GM12878 (cell line): Measurements from ENCODE around the gene UACA. TPM values are rescaled to one million over a fixed set of nuclear protein-coding genes. Genes with fewer than 3 reads are reported as not detected.

Experiments
- ATAC-seq: fragments of 200-7000 bp; cut with Tn5 transposase; 3 replicates; pipeline ENCODE4 v1.9.1; 2020; ENCODE audit warnings: mild to moderate bottlenecking, moderate library complexity
- BruUV-seq: library from RNA; stranded (reverse); fragments of 400-500 nt; replicated peaks from 2 replicates; lab custom pipeline; 2021; lab: Mats Ljungman, UMichigan
- CTCF ChIA-PET: fragments of 300-600 bp; sonication (Branson Sonifier 250); formaldehyde crosslinking; extraction: SDS; loops from one replicate; lab custom pipeline; 2021; ENCODE audit warnings: inconsistent platforms; lab: Yijun Ruan, JAX
- POLR2A ChIA-PET: fragments of 350-600 bp; formaldehyde crosslinking; extraction: SDS; loops from one replicate; lab custom pipeline; 2021; ENCODE audit warnings: inconsistent platforms; lab: Charles Lee
- RAD21 ChIA-PET: fragments of 300-600 bp; sonication (Branson Sonifier 250); formaldehyde crosslinking; loops from one replicate; lab custom pipeline; 2023; ENCODE audit warnings: antibody characterized with exemption; ENCODE audit not compliant: unreplicated experiment; lab: Charles Lee
- SMC1A ChIA-PET: fragments of 300-600 bp; sonication (Branson Sonifier 250); formaldehyde crosslinking; loops from one replicate; lab custom pipeline; 2023; ENCODE audit not compliant: unreplicated experiment, uncharacterized antibody; lab: Charles Lee
- DNase-seq: peaks from one replicate; pipeline ENCODE4 v3.0.0-alpha.2; 2011; ENCODE audit warnings: low read depth, low spot score
- FAIRE-seq: peaks from 3 replicates; lab custom pipeline; 2011; peaks lifted over from hg19 to GRCh38; lab: Jason Lieb, UNC
- H2AFZ ChIP-seq: 2 replicates; pipeline ENCODE4 v1.6.0; 2011; ENCODE audit warnings: low read depth, low read length, control low read depth; ENCODE audit not compliant: control insufficient read depth
- H3K27ac ChIP-seq: 2 replicates; pipeline ENCODE4 v1.5.1; 2011; ENCODE audit warnings: control low read depth; ENCODE audit not compliant: control insufficient read depth, insufficient read depth
- H3K27me3 ChIP-seq, 2 experiments: replicated peaks in 1 of 2; 2 replicates each; pipeline versions ENCODE4 v1.6.0 to v1.6.1; 2011; ENCODE audit warnings: low read length in 1 of 2; ENCODE audit not compliant: control insufficient read depth in 2 of 2, insufficient read depth in 2 of 2
- H3K36me3 ChIP-seq, 2 experiments: 2 replicates each; pipeline ENCODE4 v1.5.1; 2011; ENCODE audit warnings: low read length in 1 of 2; ENCODE audit not compliant: control insufficient read depth in 2 of 2, insufficient read depth in 2 of 2
- H3K4me1 ChIP-seq: 2 replicates; pipeline ENCODE4 v1.6.1; 2011; ENCODE audit warnings: mild to moderate bottlenecking, low read length, moderate library complexity, mixed read lengths; ENCODE audit not compliant: control insufficient read depth, insufficient read depth
- H3K4me2 ChIP-seq: 2 replicates; pipeline ENCODE4 v1.6.0; 2011; ENCODE audit warnings: control low read depth; ENCODE audit not compliant: control insufficient read depth, insufficient read depth
- H3K4me3 ChIP-seq: fragments of 200-600 bp; sonication (generic); 2 replicates; pipeline ENCODE4 v1.5.1; 2016
- H3K79me2 ChIP-seq: 2 replicates; pipeline ENCODE4 v1.6.0; 2011; ENCODE audit warnings: low read length; ENCODE audit not compliant: control insufficient read depth, insufficient read depth
- H3K9ac ChIP-seq: 2 replicates; pipeline ENCODE4 v1.8.0; 2011; ENCODE audit warnings: low read length, control low read depth, mixed read lengths; ENCODE audit not compliant: control insufficient read depth, insufficient read depth
- H3K9me3 ChIP-seq: replicated peaks from 3 replicates; pipeline ENCODE4 v1.5.1; 2011; ENCODE audit warnings: mild to moderate bottlenecking, low read length; ENCODE audit not compliant: control insufficient read depth, insufficient read depth
- H4K20me1 ChIP-seq: 2 replicates; pipeline ENCODE4 v1.6.0; 2011; ENCODE audit not compliant: control insufficient read depth, insufficient read depth
- ASH2L ChIP-seq: fragments of 300-600, 200-600 bp; sonication (generic); IDR thresholded peaks from 2 replicates; pipeline ENCODE4 v1.6.1; 2017; ENCODE audit warnings: low read depth, mild to moderate bottlenecking, borderline replicate concordance
- ETV6 ChIP-seq, 2 experiments: fragments of 450-650 bp in 1 of 2; IDR thresholded peaks in 1 of 2; conservative IDR thresholded peaks in 1 of 2; 2 replicates each; pipeline ENCODE4 v1.6.1; 2014; ENCODE audit warnings: antibody characterized with exemption in 1 of 2, borderline replicate concordance in 1 of 2, low read depth in 1 of 2, mild to moderate bottlenecking in 1 of 2, moderate library complexity in 1 of 2
- KLF5 ChIP-seq: fragments of 450-650 bp; IDR thresholded peaks from 2 replicates; pipeline ENCODE4 v1.6.1; 2014; ENCODE audit warnings: mild to moderate bottlenecking; ENCODE audit not compliant: partially characterized antibody
- NR2C1 ChIP-seq: fragments of 450-650 bp; IDR thresholded peaks from 2 replicates; pipeline ENCODE4 v1.6.1; 2017; ENCODE audit warnings: antibody characterized with exemption, mild to moderate bottlenecking, moderate library complexity
- PAX5 ChIP-seq: IDR thresholded peaks from 2 replicates; pipeline ENCODE4 v1.6.1; 2011; ENCODE audit warnings: low read depth, low read length, borderline replicate concordance
- RB1 ChIP-seq: fragments of 450-650 bp; formaldehyde crosslinking; IDR thresholded peaks from 2 replicates; pipeline ENCODE4 v1.6.1; 2017; ENCODE audit warnings: mild to moderate bottlenecking, borderline replicate concordance
- RUNX3 ChIP-seq: IDR thresholded peaks from 2 replicates; pipeline ENCODE4 v1.6.1; 2012; ENCODE audit warnings: low read length, inconsistent platforms
- YY1 ChIP-seq: IDR thresholded peaks from 2 replicates; pipeline ENCODE4 v1.6.1; 2011; ENCODE audit warnings: low read depth, mild to moderate bottlenecking, low read length
- ZZZ3 ChIP-seq: IDR thresholded peaks from 2 replicates; pipeline ENCODE4 v1.6.1; 2011; ENCODE audit warnings: low read depth; ENCODE audit not compliant: control insufficient read depth, insufficient read length
- WGBS: methylation state at CpG from one replicate; pipeline ENCODE4 v1.1.6; 2016; ENCODE audit warnings: low lambda C conversion rate; ENCODE audit not compliant: insufficient replicate concordance, insufficient coverage; ENCODE audit errors: missing lambda C conversion rate; 5-methylcytosine and 5-hydroxymethylcytosine counted together
- in situ Hi-C: fragments of 300-500 bp; cut with MboI; formaldehyde crosslinking; loops from 9 replicates; pipeline ENCODE4 v1.14.3; 2018; ENCODE audit warnings: mixed read lengths
- intact Hi-C: fragments of 100-400 bp; cut with micrococcal nuclease; formaldehyde crosslinking; loops from one replicate; pipeline ENCODE4 v1.14.2; 2022; ENCODE audit not compliant: unreplicated experiment
- polyA plus RNA-seq, 11 experiments: library from polyadenylated mRNA; depleted of rRNA in 4 of 11; unstranded in 6 of 11; stranded (reverse) in 5 of 11; fragments of >200 nt; fragmentation: Nextera tagmentation in 4 of 11; fragmentation: Illumina TruSeq in 1 of 11; extraction: Ambion mirVana in 4 of 11; extraction: Trizol in 1 of 11; gene quantifications; 1 replicate in 1 of 11; 2 replicates in 10 of 11; pipeline versions ENCODE4 v1.2.1 to v1.2.3, GENCODE V29; 2011 to 2016; ENCODE audit warnings: inconsistent platforms in 2 of 11, missing spikeins in 2 of 11, low read depth in 1 of 11
- total RNA-seq, 4 experiments: library from RNA; depleted of rRNA in 3 of 4; stranded (reverse); fragments of >200 nt in 3 of 4; fragmentation: Illumina TruSeq in 1 of 4; extraction: Trizol in 1 of 4; gene quantifications; 2 replicates each; pipeline versions ENCODE4 v1.2.1 to v1.2.3, GENCODE V29; 2013 to 2021
- TF ChIP-seq, protein P1 (sequence below): fragments of 450-650 bp; formaldehyde crosslinking; IDR thresholded peaks from 2 replicates; pipeline ENCODE4 v1.4.0; 2022; ENCODE audit warnings: mild to moderate bottlenecking, moderate library complexity
- TF ChIP-seq, protein P2 (sequence below): IDR thresholded peaks from 2 replicates; pipeline ENCODE4 v1.6.1; 2011; ENCODE audit warnings: borderline replicate concordance, low read depth, mild to moderate bottlenecking, moderate library complexity, low read length; ENCODE audit not compliant: insufficient read depth, poor library complexity, severe bottlenecking
- TF ChIP-seq, protein P3 (sequence below): IDR thresholded peaks from 2 replicates; pipeline ENCODE4 v1.6.1; 2011; ENCODE audit warnings: low read depth, low read length, improper control_type of control experiment, borderline replicate concordance

Gene UACA
- total and polyA plus RNA-seq, 10 of the 15 experiments (the other 5 are each of a cell fraction or from before 2014, with no cell fraction given), result 0.30 to 4.0 (median 2.0) TPM

DNA sequence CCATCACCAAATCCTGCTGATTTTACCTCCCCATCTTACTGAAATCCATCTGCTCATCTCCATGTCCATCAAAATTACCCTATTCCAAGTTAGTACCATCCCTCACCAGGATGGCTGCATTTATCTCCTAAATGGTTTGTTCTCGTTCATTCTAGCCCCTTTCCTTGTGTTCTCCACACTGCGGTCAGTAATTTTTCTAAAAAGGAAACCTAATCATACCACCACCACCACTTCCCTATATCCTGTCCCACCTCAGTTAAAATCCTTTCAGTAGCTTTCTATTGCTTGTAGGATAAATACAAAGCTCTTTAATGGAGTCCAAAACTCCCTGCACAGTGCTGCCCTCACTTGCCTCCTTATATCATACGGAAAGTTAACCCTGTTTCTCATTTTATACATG, 51.1 kb downstream of the UACA start (continued):
- TF ChIP-seq PAX5, result no peak
- no peak for TF ChIP-seq YY1
- TF ChIP-seq ASH2L, result no peak
- TF ChIP-seq RUNX3, result no peak

DNA sequence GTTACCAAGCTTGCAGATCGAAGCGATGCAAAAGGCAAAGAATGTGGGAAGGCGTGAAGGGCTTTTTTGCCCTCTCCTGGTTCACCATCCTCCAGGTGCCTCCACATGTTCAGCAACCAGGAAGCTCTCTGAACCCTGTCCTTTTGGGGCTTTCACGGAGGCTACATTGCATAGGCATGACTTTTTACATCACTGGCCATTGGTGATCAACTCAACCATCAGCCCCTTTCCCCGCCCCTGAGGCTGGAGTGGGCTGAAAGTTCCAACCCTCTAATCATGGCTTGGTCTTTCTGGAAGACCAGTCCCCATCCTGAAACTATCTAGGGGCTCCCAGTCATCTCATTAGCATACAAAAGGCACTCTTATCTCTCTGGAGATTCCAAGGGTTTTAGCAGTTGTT, 52.6 kb downstream of the UACA start:
- FAIRE-seq (no peak), ATAC-seq (no peak), DNase-seq (no peak)
- POLR2A ChIA-PET, result no interaction called here
- Histone ChIP-seq H3K4me3 (no peak overlapping the region), H3K79me2 (no peaks in the 10 kb centered on the region), H3K27me3 (no peaks in the 10 kb centered on the region; a peak in 1 of 4 replicates), H3K36me3 (no peaks in the 10 kb centered on the region), H3K4me1 (no peaks in the 10 kb centered on the region)
- WGBS, result 66% methylated on average over 5 of the region's 5 CpGs
- BruUV-seq, result no TSS peak
- in situ Hi-C loops, result no loop called here
- TF ChIP-seq ZZZ3 (no peak), NR2C1 (no peak), RB1 (no peak), ETV6 (conservative IDR thresholded peaks at IDR 0.05 in 1 of 2, IDR thresholded peaks at IDR 0.05 in 1 of 2; ENCODE audit: borderline replicate concordance in 1 of 2, low read depth in 1 of 2) (no peak), KLF5 (no peak)
- TF ChIP-seq, protein P1, sequence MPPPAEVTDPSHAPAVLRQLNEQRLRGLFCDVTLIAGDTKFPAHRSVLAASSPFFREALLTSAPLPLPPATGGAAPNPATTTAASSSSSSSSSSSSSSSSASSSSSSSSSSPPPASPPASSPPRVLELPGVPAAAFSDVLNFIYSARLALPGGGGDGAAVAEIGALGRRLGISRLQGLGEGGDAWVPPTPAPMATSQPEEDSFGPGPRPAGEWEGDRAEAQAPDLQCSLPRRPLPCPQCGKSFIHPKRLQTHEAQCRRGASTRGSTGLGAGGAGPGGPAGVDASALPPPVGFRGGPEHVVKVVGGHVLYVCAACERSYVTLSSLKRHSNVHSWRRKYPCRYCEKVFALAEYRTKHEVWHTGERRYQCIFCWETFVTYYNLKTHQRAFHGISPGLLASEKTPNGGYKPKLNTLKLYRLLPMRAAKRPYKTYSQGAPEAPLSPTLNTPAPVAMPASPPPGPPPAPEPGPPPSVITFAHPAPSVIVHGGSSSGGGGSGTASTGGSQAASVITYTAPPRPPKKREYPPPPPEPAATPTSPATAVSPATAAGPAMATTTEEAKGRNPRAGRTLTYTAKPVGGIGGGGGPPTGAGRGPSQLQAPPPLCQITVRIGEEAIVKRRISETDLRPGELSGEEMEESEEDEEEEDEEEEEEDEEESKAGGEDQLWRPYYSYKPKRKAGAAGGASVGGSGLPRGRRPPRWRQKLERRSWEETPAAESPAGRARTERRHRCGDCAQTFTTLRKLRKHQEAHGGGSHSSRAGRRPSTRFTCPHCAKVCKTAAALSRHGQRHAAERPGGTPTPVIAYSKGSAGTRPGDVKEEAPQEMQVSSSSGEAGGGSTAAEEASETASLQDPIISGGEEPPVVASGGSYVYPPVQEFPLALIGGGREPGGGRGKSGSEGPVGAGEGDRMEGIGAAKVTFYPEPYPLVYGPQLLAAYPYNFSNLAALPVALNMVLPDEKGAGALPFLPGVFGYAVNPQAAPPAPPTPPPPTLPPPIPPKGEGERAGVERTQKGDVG, result no peak
- TF ChIP-seq, protein P2, sequence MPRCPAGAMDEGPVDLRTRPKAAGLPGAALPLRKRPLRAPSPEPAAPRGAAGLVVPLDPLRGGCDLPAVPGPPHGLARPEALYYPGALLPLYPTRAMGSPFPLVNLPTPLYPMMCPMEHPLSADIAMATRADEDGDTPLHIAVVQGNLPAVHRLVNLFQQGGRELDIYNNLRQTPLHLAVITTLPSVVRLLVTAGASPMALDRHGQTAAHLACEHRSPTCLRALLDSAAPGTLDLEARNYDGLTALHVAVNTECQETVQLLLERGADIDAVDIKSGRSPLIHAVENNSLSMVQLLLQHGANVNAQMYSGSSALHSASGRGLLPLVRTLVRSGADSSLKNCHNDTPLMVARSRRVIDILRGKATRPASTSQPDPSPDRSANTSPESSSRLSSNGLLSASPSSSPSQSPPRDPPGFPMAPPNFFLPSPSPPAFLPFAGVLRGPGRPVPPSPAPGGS, result no peak
- TF ChIP-seq, protein P3, sequence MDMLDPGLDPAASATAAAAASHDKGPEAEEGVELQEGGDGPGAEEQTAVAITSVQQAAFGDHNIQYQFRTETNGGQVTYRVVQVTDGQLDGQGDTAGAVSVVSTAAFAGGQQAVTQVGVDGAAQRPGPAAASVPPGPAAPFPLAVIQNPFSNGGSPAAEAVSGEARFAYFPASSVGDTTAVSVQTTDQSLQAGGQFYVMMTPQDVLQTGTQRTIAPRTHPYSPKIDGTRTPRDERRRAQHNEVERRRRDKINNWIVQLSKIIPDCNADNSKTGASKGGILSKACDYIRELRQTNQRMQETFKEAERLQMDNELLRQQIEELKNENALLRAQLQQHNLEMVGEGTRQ, result no peak
- TF ChIP-seq, all 136 proteins: peak for 0
- ChIA-PET SMC1A (interaction anchor here (0.7 kb wide), 1 partner anchor 10 kb away, joined by 3 read pairs; no protein-coding TSS in a partner anchor), RAD21 (no interaction called here), CTCF (no interaction called here)
- Histone ChIP-seq H3K9me3 (no peaks in the 10 kb centered on the region), H2AFZ (no peak overlapping the region), H3K27ac (no peak overlapping the region), H3K9ac (no peak overlapping the region), H4K20me1 (no peaks in the 10 kb centered on the region), H3K4me2 (no peak overlapping the region)
- intact Hi-C loops, result no loop called here
